ENCODE results near the gene MYO5B. TPM values are rescaled to one million over a fixed set of nuclear protein-coding genes. Genes with fewer than 3 reads are reported as not detected.

MYO5B gene
- total and polyA plus RNA-seq, 2 experiments from 2014 or later: 20.3 to 41.9 TPM

DNA sequence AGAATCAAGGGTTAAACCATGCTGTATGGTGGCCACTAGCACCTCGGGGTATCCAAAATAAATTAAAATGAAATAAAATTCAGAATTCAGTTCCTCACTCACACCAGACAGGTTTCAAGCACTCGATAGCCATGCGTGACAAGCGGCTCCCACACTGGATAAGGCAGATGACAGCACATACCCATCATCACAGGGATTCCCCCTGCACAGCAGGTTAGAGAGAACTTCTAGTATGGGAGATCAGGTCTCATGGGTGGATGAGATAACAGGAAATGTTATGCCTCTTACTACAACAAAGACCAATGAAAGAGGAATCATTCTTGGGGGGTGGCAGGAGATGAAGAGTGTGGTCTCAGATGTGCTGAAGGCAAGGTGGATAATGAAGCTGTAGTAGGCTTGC, 259.7 kb downstream of the MYO5B start:
- DNase-seq (ENCODE audit: low spot score): no peak
- Histone ChIP-seq H2AFZ (no peak overlapping the region), H3K4me2 (no peak overlapping the region), H3K79me2 (no peaks in the 10 kb centered on the region), H3K4me3 (no peak overlapping the region), H3K27ac (no peak overlapping the region), H4K20me1 (ENCODE audit: insufficient read depth, poor library complexity, severe bottlenecking) (no peaks in the 10 kb centered on the region), H3K27me3 (no peaks in the 10 kb centered on the region), H3K4me1 (ENCODE audit: insufficient read depth) (no peaks in the 10 kb centered on the region), H3K36me3 (replicated peaks; ENCODE audit: insufficient read depth, low read depth) (no peaks in the 10 kb centered on the region), H3K9me3 (ENCODE audit: low read depth) (no peaks in the 10 kb centered on the region), H3K9me2 (replicated peaks; ENCODE audit: insufficient read depth) (no peaks in the 10 kb centered on the region)
- TF ChIP-seq EZH2phosphoT487 (IDR thresholded peaks at IDR 0.05; ENCODE audit: low read depth, severe bottlenecking, unreplicated experiment) (no peak), EZH2 (IDR thresholded peaks at IDR 0.05; ENCODE audit: borderline replicate concordance) (no peak)
- TF ChIP-seq, protein P1, sequence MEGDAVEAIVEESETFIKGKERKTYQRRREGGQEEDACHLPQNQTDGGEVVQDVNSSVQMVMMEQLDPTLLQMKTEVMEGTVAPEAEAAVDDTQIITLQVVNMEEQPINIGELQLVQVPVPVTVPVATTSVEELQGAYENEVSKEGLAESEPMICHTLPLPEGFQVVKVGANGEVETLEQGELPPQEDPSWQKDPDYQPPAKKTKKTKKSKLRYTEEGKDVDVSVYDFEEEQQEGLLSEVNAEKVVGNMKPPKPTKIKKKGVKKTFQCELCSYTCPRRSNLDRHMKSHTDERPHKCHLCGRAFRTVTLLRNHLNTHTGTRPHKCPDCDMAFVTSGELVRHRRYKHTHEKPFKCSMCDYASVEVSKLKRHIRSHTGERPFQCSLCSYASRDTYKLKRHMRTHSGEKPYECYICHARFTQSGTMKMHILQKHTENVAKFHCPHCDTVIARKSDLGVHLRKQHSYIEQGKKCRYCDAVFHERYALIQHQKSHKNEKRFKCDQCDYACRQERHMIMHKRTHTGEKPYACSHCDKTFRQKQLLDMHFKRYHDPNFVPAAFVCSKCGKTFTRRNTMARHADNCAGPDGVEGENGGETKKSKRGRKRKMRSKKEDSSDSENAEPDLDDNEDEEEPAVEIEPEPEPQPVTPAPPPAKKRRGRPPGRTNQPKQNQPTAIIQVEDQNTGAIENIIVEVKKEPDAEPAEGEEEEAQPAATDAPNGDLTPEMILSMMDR (IDR thresholded peaks at IDR 0.05; ENCODE audit: poor library complexity): no peak
- WGBS (ENCODE audit: low lambda C conversion rate, missing lambda C conversion rate): 68% methylated on average over 4 of the region's 4 CpGs

DNA sequence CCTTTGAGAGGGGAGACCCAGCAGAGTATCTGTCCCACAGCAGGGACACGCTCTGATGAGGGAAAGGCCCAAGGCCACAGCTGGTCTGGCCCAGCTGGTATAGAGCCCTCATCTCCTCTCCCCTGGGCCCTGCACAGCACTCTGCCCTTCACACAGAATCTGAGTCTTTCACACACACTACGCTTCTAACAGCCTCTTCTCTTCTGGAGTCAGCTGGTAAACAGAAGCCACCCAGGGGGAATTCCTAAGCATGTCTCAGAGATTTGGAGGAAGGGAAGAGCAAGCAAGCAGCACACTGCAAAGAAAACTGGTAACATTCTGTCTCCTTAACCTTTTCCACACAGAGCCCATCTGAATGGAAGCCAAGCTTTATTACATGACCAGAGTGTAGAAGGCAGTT, 260.5 kb downstream of the MYO5B start:
- Histone ChIP-seq H3K4me1 (ENCODE audit: insufficient read depth) (no peaks in the 10 kb centered on the region), H3K79me2 (no peaks in the 10 kb centered on the region), H2AFZ (no peak overlapping the region), H3K27me3 (no peaks in the 10 kb centered on the region), H3K9me2 (replicated peaks; ENCODE audit: insufficient read depth) (no peaks in the 10 kb centered on the region), H3K27ac (no peak overlapping the region), H3K4me3 (no peak overlapping the region), H3K9me3 (ENCODE audit: low read depth) (no peaks in the 10 kb centered on the region), H3K4me2 (no peak overlapping the region), H3K36me3 (replicated peaks; ENCODE audit: insufficient read depth, low read depth) (no peaks in the 10 kb centered on the region), H4K20me1 (ENCODE audit: insufficient read depth, poor library complexity, severe bottlenecking) (no peaks in the 10 kb centered on the region)
- DNase-seq (ENCODE audit: low spot score): no peak
- WGBS (ENCODE audit: low lambda C conversion rate, missing lambda C conversion rate): 88% methylated on average over 2 of the region's 2 CpGs
- no peak for TF ChIP-seq EZH2phosphoT487 (IDR thresholded peaks at IDR 0.05; ENCODE audit: low read depth, severe bottlenecking, unreplicated experiment)
- TF ChIP-seq, protein P1 (IDR thresholded peaks at IDR 0.05; ENCODE audit: poor library complexity): no peak
- TF ChIP-seq EZH2 (IDR thresholded peaks at IDR 0.05; ENCODE audit: borderline replicate concordance): no peak

GRCh38 chr18:49933530-49934128, 261.3 kb downstream of the MYO5B start:
- no peak for DNase-seq (ENCODE audit: low spot score)
- WGBS (ENCODE audit: low lambda C conversion rate, missing lambda C conversion rate): 98% methylated on average over 3 of the region's 3 CpGs
- H3K4me2 ChIP-seq: no peak overlapping the region
- no peaks in the 10 kb centered on the region for H4K20me1 ChIP-seq (ENCODE audit: insufficient read depth, poor library complexity, severe bottlenecking)
- TF ChIP-seq, protein P1 (IDR thresholded peaks at IDR 0.05; ENCODE audit: poor library complexity): no peak
- TF ChIP-seq EZH2 (IDR thresholded peaks at IDR 0.05; ENCODE audit: borderline replicate concordance) (no peak), EZH2phosphoT487 (IDR thresholded peaks at IDR 0.05; ENCODE audit: low read depth, severe bottlenecking, unreplicated experiment) (no peak)
- H3K79me2 ChIP-seq: no peaks in the 10 kb centered on the region
- H3K27me3 ChIP-seq: no peaks in the 10 kb centered on the region
- H3K36me3 ChIP-seq (replicated peaks; ENCODE audit: insufficient read depth, low read depth): no peaks in the 10 kb centered on the region
- no peak overlapping the region for H3K4me3 ChIP-seq
- H3K9me2 ChIP-seq (replicated peaks; ENCODE audit: insufficient read depth): no peaks in the 10 kb centered on the region
- no peaks in the 10 kb centered on the region for H3K9me3 ChIP-seq (ENCODE audit: low read depth)
- H2AFZ ChIP-seq: no peak overlapping the region
- no peak overlapping the region for H3K27ac ChIP-seq
- no peaks in the 10 kb centered on the region for H3K4me1 ChIP-seq (ENCODE audit: insufficient read depth)

Data from hepatocyte (in vitro differentiated cells).